Renal cortex interstitium (tissue), 11 donors: ENCODE data around the gene RASSF4. TPM values are rescaled to one million over a fixed set of nuclear protein-coding genes. Genes with fewer than 3 reads are reported as not detected.
"Not testable (repeated sequence)": the region's sequence is repeated elsewhere in the genome, so short reads cannot be mapped to it uniquely, and the experiment has no call there.

Experiments used
- DNase-seq, 11 donors: peaks; one replicate each; pipeline ENCODE4 v3.0.0-alpha.2; 2013; ENCODE audit warnings: low read depth in 9 of 11, low spot score in 4 of 11; ENCODE audit errors: extremely low read depth in 1 of 11
- polyA plus RNA-seq, 3 donors: library from polyadenylated mRNA; unstranded; fragments of 120-200 nt; gene quantifications; one replicate each; pipeline ENCODE4 v1.2.1, GENCODE V29; 2013; ENCODE audit not compliant: insufficient read length in 3 of 3

RASSF4 gene
- polyA plus RNA-seq, 3 donors = 25.2 to 40.8 (median 26.8) TPM

GRCh38 chr10:45008524-45009161, 49.0 kb downstream of the RASSF4 start:
- DNase-seq = peak; percentile 73 to 93 (median 85)

GRCh38 chr10:45014557-45014956, 55.0 kb downstream of the RASSF4 start:
- DNase-seq = not testable (repeated sequence)

DNA sequence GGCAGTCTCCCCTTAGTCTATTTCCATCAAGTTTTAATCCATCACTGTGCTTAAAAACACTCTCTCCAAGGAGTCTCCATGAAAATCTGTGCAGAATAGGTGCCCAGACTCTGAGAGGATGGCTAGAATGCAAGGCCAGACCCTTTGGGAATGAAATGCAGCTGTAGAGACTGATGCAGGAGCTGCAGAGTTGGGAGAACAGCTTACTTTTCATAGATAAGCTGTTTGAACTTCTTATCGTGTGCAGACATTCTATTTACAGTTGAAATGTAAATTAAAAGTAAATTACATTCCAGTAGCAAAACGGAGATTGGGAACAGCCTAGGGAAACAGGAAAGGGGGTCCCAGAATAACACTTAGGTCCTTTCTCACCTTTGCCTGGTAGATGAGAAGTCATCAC, 56.0 kb downstream of the RASSF4 start:
- DNase-seq = no peak

GRCh38 chr10:45023426-45023825, 63.8 kb downstream of the RASSF4 start:
- DNase-seq = no peak

DNA sequence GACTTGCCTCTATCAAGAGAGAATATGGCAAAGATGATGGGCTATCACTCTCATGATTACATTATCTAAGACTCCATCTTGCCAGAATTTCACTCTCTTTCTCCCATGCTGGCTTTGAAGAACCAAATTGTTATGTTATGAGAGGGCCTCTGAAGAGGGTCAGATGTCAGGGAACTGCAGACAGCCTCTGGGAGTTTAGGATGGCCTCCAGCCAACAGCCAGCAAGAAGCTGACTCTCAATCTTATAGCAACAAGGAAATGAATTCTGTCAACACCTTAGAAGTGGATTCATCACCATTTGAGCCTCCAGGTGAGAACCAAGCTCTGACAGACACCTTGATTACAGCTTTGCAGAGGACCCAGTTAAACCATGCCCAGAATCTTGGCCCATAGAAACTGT, 74.7 kb downstream of the RASSF4 start:
- no peak for DNase-seq

- DNase-seq = no peak
Measured at GRCh38 chr10:45035673-45036072, 76.1 kb downstream of the RASSF4 start.

- DNase-seq = no peak
Measured at GRCh38 chr10:45040921-45041542, 81.4 kb downstream of the RASSF4 start.

DNA sequence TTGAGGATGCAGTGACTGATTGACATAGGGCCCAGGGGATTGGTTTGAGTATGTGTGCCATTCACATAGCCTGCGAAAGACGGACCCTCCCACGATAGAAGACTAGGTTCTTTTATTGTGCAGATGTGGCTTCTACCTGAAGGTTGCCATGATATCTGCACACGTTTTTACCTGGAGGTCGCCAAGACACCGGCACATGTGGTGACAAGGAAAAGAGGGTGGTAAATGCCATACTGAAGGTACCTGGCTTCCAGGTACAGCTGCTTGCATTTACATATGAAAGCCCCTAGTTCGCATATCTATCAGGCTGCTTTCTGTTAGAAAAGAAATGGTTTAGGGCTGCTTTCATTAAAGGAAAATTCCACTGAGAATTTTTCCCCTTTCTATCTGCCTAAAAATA, 84.7 kb downstream of the RASSF4 start:
- DNase-seq = no peak

Other genes with a start within 250 kb of the RASSF4 start
- 10 to 100 TPM; 57.9 to 82.3 (median 59.2) TPM for gene TMEM72, start 48.5 kb upstream of the RASSF4 start, polyA plus RNA-seq
- 10 to 100 TPM in 1 of 3 donors, 1 to 10 TPM in 2; 7.1 to 10.6 (median 9.8) TPM for gene DEPP1, start 19.0 kb downstream of the RASSF4 start, polyA plus RNA-seq
- gene ZNF22, start 41.1 kb downstream of the RASSF4 start, polyA plus RNA-seq = 10 to 100 TPM; 78.2 to 95.2 (median 82.8) TPM